GM23338 (cell line): Measurements from ENCODE around the gene GDA. TPM values are rescaled to one million over a fixed set of nuclear protein-coding genes. Genes with fewer than 3 reads are reported as not detected.
A peak's percentile ranks its signal among the peaks of the same experiment; 100 is the strongest.

Experiments
- ATAC-seq: fragments of 200-7000 bp; cut with Tn5 transposase; 3 replicates; pipeline ENCODE4 v1.9.1; 2020
- DNase-seq: peaks from one replicate; pipeline ENCODE4 v3.0.0-alpha.2; 2015; ENCODE audit warnings: low spot score
- H2AFZ ChIP-seq: fragments of 200-600 bp; sonication (generic); 2 replicates; pipeline ENCODE4 v1.8.0; 2016; ENCODE audit warnings: antibody characterized with exemption, mild to moderate bottlenecking, moderate library complexity
- H3F3A ChIP-seq: fragments of 200-600 bp; sonication (generic); replicated peaks from 2 replicates; pipeline ENCODE4 v1.8.0; 2017; ENCODE audit warnings: antibody characterized with exemption, mixed run types, low read depth
- H3K27ac ChIP-seq: fragments of 200-600 bp; sonication (generic); 2 replicates; pipeline ENCODE4 v1.6.1; 2016; ENCODE audit warnings: low read depth
- H3K27me3 ChIP-seq: fragments of 200-600 bp; sonication (generic); 2 replicates; pipeline ENCODE4 v1.8.0; 2016; ENCODE audit warnings: mild to moderate bottlenecking, mixed run types, moderate library complexity; ENCODE audit not compliant: insufficient read depth
- H3K36me3 ChIP-seq: fragments of 200-600 bp; sonication (generic); 2 replicates; pipeline ENCODE4 v1.8.0; 2016; ENCODE audit warnings: mild to moderate bottlenecking; ENCODE audit not compliant: insufficient read depth
- H3K4me1 ChIP-seq: fragments of 200-600 bp; sonication (generic); 2 replicates; pipeline ENCODE4 v1.8.0; 2016; ENCODE audit warnings: mild to moderate bottlenecking, moderate library complexity; ENCODE audit not compliant: insufficient read depth
- H3K4me2 ChIP-seq: fragments of 200-600 bp; sonication (generic); 2 replicates; pipeline ENCODE4 v1.7.1; 2017; ENCODE audit warnings: mixed run types
- H3K4me3 ChIP-seq: fragments of 200-600 bp; sonication (generic); 2 replicates; pipeline ENCODE4 v1.6.1; 2016; ENCODE audit warnings: mixed run types
- H3K79me2 ChIP-seq: fragments of 200-600 bp; sonication (generic); replicated peaks from 2 replicates; pipeline ENCODE4 v1.8.0; 2017; ENCODE audit warnings: mild to moderate bottlenecking; ENCODE audit not compliant: insufficient read depth
- H3K9me2 ChIP-seq: fragments of 200-600 bp; sonication (generic); 2 replicates; pipeline ENCODE4 v1.8.0; 2017; ENCODE audit not compliant: insufficient read depth
- H4K20me1 ChIP-seq: fragments of 200-600 bp; sonication (generic); replicated peaks from 2 replicates; pipeline ENCODE4 v1.8.0; 2017; ENCODE audit warnings: mild to moderate bottlenecking; ENCODE audit not compliant: insufficient read depth
- H3K27ac Mint-ChIP-seq: 2 replicates; pipeline ENCODE4 v1.8.0; 2020; ENCODE audit warnings: inconsistent platforms, mild to moderate bottlenecking, moderate library complexity, mixed read lengths
- H3K27me3 Mint-ChIP-seq: 3 replicates; pipeline ENCODE4 v1.8.0; 2022; ENCODE audit warnings: low read depth, mild to moderate bottlenecking, moderate library complexity, mixed read lengths, inconsistent platforms; ENCODE audit not compliant: insufficient read depth, poor library complexity
- H3K36me3 Mint-ChIP-seq: 3 replicates; pipeline ENCODE4 v1.8.0; 2021; ENCODE audit warnings: low read depth, mild to moderate bottlenecking, inconsistent platforms, moderate library complexity, mixed read lengths
- H3K4me1 Mint-ChIP-seq: 3 replicates; pipeline ENCODE4 v1.8.0; 2020; ENCODE audit warnings: mild to moderate bottlenecking, inconsistent platforms, mixed read lengths
- H3K4me3 Mint-ChIP-seq: 3 replicates; pipeline ENCODE4 v1.8.0; 2021; ENCODE audit warnings: moderate library complexity, mild to moderate bottlenecking, inconsistent platforms, mixed read lengths
- H3K9me3 Mint-ChIP-seq: 3 replicates; pipeline ENCODE4 v1.8.0; 2020; ENCODE audit warnings: moderate library complexity, mild to moderate bottlenecking, inconsistent platforms, mixed read lengths
- CTCF ChIP-seq, 2 experiments: fragments of 200-600 bp in 1 of 2; sonication (generic) in 1 of 2; conservative IDR thresholded peaks; 2 replicates each; pipeline versions ENCODE4 v1.5.1 to v1.6.1; 2016 to 2017; ENCODE audit warnings: antibody characterized with exemption in 2 of 2, low read depth in 2 of 2, mild to moderate bottlenecking in 2 of 2, moderate library complexity in 1 of 2
- EZH2phosphoT487 ChIP-seq: fragments of 200-600 bp; sonication (generic); IDR thresholded peaks from one replicate; pipeline ENCODE4 v1.8.1; 2018; ENCODE audit warnings: antibody characterized with exemption; ENCODE audit not compliant: unreplicated experiment
- JUNB ChIP-seq: IDR thresholded peaks from one replicate; pipeline ENCODE4 v1.6.1; 2016; ENCODE audit warnings: antibody characterized with exemption; ENCODE audit not compliant: unreplicated experiment
- NANOG ChIP-seq: IDR thresholded peaks from 2 replicates; pipeline ENCODE4 v1.6.1; 2016; ENCODE audit warnings: antibody characterized with exemption, borderline replicate concordance
- POLR2AphosphoS5 ChIP-seq: IDR thresholded peaks from 2 replicates; pipeline ENCODE4 v1.6.1; 2016; ENCODE audit warnings: antibody characterized with exemption, low read depth
- REST ChIP-seq: IDR thresholded peaks from one replicate; pipeline ENCODE4 v1.6.1; 2018; ENCODE audit warnings: antibody characterized with exemption; ENCODE audit not compliant: unreplicated experiment
- STAT1 ChIP-seq: IDR thresholded peaks from one replicate; pipeline ENCODE4 v1.6.1; 2016; ENCODE audit warnings: antibody characterized with exemption; ENCODE audit not compliant: unreplicated experiment
- ZNF114 ChIP-seq: fragments of 250-450 bp; sonication (Bioruptor Pico); IDR thresholded peaks from 2 replicates; pipeline ENCODE4 v1.5.0; 2020; ENCODE audit warnings: mild to moderate bottlenecking, moderate library complexity
- ZNF331 ChIP-seq: fragments of 250-450 bp; sonication (Bioruptor Pico); IDR thresholded peaks from 2 replicates; pipeline ENCODE4 v1.5.0; 2020; ENCODE audit warnings: low read depth, mild to moderate bottlenecking, moderate library complexity
- polyA plus RNA-seq: library from polyadenylated mRNA; unstranded; fragments of >200 nt; fragmentation: Nextera tagmentation; extraction: Ambion mirVana; gene quantifications from 2 replicates; pipeline ENCODE4 v1.2.1, GENCODE V29; 2016
- total RNA-seq: library from RNA; depleted of rRNA; stranded (reverse); fragments of >200 nt; shearing (Covaris generic); gene quantifications from 2 replicates; pipeline ENCODE4 v1.2.3, GENCODE V29; 2014
- TF ChIP-seq, protein P1 (sequence below): IDR thresholded peaks from 2 replicates; pipeline ENCODE4 v1.6.1; 2016; ENCODE audit warnings: antibody characterized with exemption

The GDA gene
- total and polyA plus RNA-seq, 2 experiments from 2014 or later: 4.0 to 5.8 TPM

DNA sequence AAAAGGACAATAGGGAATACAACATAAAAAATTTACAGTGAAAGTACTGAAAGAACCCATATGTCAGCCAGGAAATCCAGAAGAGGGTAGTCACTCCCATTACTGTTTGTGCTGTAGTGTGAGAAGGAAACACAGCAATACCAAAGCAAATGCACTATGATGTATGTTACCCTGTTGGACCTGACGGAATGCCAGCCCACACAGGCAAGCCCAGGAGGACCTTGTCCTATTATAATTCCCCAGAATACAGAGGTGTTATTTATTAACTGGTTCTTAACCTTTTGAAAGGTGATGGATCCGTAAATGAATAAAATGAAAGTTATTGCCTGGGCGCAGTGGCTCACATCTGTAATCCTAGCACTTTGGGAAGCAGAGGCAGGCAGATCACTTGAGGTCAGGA lies 79.0 kb downstream of the GDA start (continued):
- no peak for TF ChIP-seq CTCF (conservative IDR thresholded peaks at IDR 0.05; ENCODE audit: low read depth in 2 of 2)

DNA sequence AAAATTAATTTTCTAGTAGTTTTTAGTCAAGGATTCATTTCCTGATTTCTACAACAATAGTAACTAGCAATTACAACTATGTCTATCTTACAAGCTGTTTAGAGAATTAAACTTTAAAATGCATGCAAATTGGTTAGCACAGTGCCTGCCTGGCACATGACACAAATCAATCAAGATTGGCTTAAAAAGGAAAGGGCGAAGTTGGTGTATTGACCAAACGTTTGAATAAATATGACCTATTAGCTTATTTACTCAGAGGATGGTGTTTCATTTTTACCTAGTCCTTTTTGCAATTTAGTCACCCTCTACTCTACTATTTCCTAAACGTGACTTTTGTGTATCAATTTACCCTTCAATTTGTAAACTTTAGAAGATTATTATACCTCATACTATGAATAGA lies 83.5 kb downstream of the GDA start:
- Histone ChIP-seq H3K27me3 (no peaks in the 10 kb centered on the region), H3K4me3 (no peak overlapping the region), H3K9me2 (no peaks in the 10 kb centered on the region), H3K27ac (no peak overlapping the region), H3F3A (no peaks in the 10 kb centered on the region), H3K79me2 (no peaks in the 10 kb centered on the region), H3K4me2 (no peak overlapping the region), H2AFZ (no peak overlapping the region), H4K20me1 (no peaks in the 10 kb centered on the region), H3K4me1 (no peaks in the 10 kb centered on the region), H3K36me3 (no peaks in the 10 kb centered on the region)
- TF ChIP-seq POLR2AphosphoS5: no peak
- TF ChIP-seq NANOG: no peak
- TF ChIP-seq JUNB: no peak
- no peak for ATAC-seq
- no peak for DNase-seq
- Mint-ChIP-seq H3K4me1 (no peaks in the 10 kb centered on the region), H3K27ac (no peak overlapping the region), H3K9me3 (no peaks in the 10 kb centered on the region), H3K27me3 (no peaks in the 10 kb centered on the region), H3K36me3 (no peaks in the 10 kb centered on the region), H3K4me3 (no peak overlapping the region)

GRCh38 chr9:72247549-72247948 lies 98.3 kb downstream of the GDA start:
- H3K4me3 ChIP-seq: no peak overlapping the region
- no peak for ATAC-seq
- peak overlapping the region; percentile 15; the same call in 1 of the 2 replicates for H2AFZ ChIP-seq
- no peaks in the 10 kb centered on the region; the same call in 1 of the 2 replicates for H4K20me1 ChIP-seq
- H3K36me3 ChIP-seq: no peaks in the 10 kb centered on the region
- H3K4me1 Mint-ChIP-seq: no peaks in the 10 kb centered on the region
- 0 out of 2 replicates have a peak, but pooled peaks cover 5% of the 10 kb centered on the region for H3K4me1 ChIP-seq
- H3F3A ChIP-seq: no peaks in the 10 kb centered on the region
- no peaks in the 10 kb centered on the region for H3K36me3 Mint-ChIP-seq
- no peak overlapping the region for H3K4me3 Mint-ChIP-seq
- H3K27me3 Mint-ChIP-seq: no peaks in the 10 kb centered on the region
- H3K27ac ChIP-seq: no peak overlapping the region
- no peaks in the 10 kb centered on the region for H3K79me2 ChIP-seq
- H3K4me2 ChIP-seq: no peak overlapping the region
- no peaks in the 10 kb centered on the region for H3K9me3 Mint-ChIP-seq
- no peaks in the 10 kb centered on the region for H3K9me2 ChIP-seq
- no peak overlapping the region for H3K27ac Mint-ChIP-seq
- DNase-seq: no peak
- no peaks in the 10 kb centered on the region for H3K27me3 ChIP-seq
- no peak for TF ChIP-seq JUNB
- no peak for TF ChIP-seq POLR2AphosphoS5
- no peak for TF ChIP-seq CTCF (conservative IDR thresholded peaks at IDR 0.05; ENCODE audit: low read depth in 2 of 2)
- no peak for TF ChIP-seq ZNF114 (CRISPR knock-in tag)
- no peak for TF ChIP-seq STAT1
- no peak for TF ChIP-seq NANOG
- TF ChIP-seq, protein P1, sequence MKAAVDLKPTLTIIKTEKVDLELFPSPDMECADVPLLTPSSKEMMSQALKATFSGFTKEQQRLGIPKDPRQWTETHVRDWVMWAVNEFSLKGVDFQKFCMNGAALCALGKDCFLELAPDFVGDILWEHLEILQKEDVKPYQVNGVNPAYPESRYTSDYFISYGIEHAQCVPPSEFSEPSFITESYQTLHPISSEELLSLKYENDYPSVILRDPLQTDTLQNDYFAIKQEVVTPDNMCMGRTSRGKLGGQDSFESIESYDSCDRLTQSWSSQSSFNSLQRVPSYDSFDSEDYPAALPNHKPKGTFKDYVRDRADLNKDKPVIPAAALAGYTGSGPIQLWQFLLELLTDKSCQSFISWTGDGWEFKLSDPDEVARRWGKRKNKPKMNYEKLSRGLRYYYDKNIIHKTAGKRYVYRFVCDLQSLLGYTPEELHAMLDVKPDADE: no peak
- no peak for TF ChIP-seq ZNF331
- TF ChIP-seq EZH2phosphoT487: no peak
- TF ChIP-seq REST: no peak
